Activated effector memory CD4-positive, alpha-beta T cell treated with anti-CD3 and anti-CD28 coated beads, Interleukin-2, amount 50 U/mL, for 16 hours (primary cell): Measurements from ENCODE around the gene ZNF786.
A peak's percentile ranks its signal among the peaks of the same experiment; 100 is the strongest.
"Not testable (repeated sequence)": the region's sequence is repeated elsewhere in the genome, so short reads cannot be mapped to it uniquely, and the experiment has no call there.

Source experiments
- DNase-seq: peaks from one replicate; pipeline ENCODE4 v3.0.0-alpha.2; 2020

Gene ZNF786, protein sequence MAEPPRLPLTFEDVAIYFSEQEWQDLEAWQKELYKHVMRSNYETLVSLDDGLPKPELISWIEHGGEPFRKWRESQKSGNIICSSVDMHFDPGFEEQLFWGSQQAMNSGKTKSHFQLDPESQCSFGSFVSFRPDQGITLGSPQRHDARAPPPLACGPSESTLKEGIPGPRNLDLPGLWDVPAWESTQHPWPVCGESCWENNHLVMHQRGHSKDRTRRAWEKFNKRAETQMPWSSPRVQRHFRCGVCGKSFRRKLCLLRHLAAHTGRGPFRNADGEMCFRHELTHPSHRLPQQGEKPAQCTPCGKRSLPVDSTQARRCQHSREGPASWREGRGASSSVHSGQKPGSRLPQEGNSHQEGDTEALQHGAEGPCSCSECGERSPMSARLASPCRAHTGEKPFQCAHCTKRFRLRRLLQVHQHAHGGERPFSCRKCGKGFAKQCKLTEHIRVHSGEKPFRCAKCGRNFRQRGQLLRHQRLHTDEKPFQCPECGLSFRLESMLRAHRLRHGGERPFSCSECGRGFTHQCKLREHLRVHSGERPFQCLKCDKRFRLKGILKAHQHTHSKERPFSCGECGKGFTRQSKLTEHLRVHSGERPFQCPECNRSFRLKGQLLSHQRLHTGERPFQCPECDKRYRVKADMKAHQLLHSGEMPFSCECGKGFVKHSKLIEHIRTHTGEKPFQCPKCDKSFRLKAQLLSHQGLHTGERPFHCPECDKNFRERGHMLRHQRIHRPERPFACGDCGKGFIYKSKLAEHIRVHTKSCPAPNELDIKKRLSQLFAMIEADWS

DNA sequence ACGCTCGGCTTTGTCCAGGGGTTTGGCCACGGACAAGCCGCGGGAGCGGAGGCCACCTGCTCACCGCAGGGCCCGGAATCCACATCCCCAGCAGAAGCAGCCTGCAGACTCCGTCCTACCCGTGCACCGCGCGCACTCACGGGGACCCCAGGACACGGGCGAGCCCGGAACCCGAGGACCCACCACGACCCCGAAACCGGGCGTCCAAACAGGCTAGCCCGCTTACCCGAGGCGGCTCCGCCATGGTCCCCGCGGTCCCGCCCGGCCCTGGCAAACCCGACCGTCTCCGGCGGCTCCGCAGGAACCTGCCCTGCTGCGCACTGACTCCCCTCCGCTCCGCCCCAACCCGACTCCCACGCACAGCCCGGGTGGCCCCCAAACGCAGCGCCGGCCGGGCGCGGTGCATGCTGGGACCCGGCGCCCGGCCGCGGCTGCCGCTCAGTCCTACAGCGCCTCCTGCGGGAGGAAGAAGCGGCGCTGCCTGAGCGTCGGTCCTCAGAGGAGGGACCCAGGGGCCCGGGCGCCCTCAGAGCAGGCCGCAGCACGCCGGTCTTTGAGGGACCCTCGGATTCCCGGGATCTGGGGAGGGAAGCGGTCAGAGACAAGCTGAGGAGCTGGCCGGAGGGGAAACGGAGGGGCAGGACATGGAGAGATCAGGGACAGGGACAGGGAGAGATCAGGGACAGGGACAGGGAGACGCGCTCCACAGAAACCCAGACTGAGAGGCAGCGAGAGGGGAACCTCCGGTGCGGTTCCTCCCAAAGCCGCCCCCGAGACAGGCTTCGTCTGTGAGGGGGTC, at the start of gene ZNF786:
Gene ZNF786, minus strand, starts transcription at position 322 of the 799 bp plus-strand sequence. Its CDS starts 78 bp downstream, at position 244.
- DNase-seq: peak; percentile 98

DNA sequence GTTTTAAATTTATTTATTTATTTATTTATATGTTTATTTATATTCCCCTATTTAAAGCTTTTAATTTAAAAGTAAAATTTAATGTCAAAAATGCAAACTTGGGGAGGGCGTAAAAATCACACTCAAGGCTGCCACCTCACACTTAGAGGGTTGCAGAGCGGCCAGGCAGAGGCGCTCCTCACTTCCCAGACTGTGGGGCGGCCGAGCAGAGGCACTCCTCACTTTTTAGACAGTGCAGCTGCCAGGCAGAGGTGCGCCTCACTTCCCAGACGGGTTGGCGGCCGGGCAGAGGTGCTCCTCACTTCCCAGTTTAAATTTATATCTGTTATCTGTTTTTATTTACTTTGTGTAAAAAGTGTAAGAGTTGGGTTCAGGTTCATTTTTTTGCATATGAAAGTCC, 45.6 kb upstream of the ZNF786 start:
- DNase-seq: no peak

DNA sequence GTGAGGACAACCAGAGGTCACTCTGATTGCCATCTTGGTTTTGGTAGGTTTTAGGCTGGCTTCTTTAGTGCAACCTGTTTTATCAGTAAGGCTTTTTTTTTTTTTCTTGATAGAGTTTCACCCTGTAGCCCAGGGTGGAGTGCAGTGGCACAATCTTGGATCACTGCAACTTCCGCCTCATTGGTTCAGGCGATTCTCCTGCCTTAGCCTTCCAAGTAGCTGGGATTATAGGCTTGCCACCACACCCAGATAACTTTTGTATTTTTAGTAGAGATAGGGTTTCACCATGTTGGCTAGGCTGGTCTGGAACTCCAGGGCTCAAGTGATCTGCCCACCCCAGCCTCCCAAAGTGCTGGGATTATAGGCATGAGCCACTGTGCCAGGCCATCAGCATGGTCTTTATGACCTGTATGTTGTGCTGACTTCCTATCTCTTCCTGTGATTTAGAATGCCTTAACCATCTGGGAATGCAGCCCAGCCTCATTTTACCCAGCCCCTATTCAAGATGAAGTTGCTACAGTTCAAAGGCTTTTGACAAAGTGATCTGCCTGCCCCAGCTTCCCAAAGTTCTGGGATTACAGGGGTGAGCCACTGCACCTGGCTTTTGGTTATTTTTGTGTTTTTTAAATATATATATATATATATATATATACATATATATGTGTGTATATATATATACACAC, 42.7 kb upstream of the ZNF786 start:
- DNase-seq: no peak

DNA sequence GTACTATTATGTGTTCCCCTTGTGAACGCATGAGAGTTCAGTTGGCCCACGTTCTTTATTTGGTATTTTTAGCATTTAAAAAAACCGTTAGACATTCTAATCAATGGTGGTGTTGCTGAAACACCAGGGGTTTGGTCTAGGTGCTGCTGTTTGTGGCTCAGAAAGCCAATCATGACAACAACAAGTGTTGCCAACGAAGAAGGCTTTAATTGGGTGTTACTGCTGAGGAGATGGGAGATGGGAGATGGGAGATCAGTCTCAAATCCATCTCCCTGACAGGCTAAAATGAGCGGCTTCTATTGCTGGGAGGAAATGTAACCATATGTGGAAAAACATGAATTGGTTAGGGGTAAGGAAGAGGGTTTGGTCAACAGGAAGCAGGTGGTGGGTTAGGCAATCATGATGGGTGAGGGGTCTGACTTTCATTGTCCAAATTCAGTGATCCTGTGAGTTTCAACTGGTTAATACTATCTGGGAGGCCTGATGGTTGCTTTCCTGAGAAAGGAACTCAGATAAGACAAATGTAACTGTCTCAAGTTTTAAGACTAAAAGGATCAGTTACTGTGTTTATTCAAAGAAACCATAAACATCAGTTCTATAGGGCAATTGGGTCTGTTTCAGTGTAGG, 40.2 kb upstream of the ZNF786 start:
- peak; percentile 24 for DNase-seq

DNA sequence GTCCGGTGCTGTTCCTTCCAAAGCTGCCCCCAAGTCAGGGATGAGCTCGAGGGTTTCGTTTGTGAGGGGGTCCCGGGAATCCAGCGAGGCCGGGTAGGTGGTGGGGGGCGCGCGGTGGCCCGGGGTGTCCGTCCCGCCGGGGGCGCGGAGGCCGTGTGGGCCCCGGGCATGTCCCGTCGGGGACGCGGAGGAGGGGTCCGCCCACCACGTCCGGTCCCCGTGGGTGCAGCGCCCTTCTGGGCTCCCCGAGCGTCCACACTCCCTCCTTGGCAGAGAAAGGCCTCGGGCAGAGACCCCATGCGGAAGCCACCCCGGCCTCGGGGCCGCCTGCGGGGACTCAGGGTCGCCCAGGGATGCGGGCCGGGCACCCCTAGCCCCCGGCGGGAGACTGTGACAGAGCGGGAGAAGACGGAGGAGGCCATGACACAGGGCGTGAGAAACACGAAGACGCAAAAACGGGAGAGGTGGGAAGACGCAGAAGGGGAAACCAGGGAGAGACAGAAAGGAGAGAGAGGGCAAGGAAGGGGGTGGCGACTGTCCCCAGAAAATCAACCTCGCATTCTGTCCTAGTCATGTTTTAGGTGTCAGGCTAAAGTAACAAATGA, 36.2 kb upstream of the ZNF786 start:
- peak; percentile 88 for DNase-seq

DNA sequence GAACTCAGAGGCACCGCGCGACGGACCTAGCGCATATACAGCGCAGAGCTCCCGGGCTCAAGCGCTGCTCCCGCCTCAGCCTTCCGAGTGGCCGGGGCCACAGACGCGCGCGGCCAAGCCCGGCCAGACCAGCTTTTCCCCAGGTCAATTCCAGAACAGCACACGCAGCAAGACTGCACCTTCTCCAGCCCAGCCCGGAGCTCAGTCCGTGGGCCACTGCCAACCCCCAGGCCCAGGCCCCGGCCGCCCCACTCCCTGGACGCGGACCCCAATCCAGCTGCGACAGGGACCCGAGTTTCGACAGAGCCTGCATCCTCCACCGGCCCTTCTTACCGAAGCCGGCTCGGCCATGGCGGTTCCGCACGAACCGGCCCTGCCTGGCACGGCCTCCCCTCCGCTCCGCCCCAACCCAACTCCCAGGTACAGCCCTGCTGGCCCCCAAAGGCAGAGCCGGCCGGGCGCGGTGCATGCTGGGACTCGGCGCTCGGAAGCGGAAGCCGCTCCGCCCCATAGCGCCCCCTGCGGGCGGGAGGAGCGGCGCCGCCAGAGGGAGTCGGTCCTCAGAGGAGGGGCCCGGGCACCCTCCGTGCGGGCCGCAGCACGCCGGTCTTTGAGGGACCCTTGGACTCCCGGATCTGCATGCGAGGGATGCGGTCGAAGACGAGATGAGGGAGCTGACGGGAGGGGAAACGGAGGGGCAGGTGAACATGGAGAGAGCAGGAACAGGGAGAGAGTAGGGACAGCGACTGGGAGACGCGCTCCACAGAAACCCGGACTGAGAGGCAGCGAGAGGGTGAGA, 35.5 kb upstream of the ZNF786 start, which contains the start of gene ZNF425:
Gene ZNF425, minus strand, starts transcription at position 462 of the 799 bp plus-strand sequence. Its CDS starts 111 bp downstream, at position 351.
- peak; percentile 99 for DNase-seq

DNA sequence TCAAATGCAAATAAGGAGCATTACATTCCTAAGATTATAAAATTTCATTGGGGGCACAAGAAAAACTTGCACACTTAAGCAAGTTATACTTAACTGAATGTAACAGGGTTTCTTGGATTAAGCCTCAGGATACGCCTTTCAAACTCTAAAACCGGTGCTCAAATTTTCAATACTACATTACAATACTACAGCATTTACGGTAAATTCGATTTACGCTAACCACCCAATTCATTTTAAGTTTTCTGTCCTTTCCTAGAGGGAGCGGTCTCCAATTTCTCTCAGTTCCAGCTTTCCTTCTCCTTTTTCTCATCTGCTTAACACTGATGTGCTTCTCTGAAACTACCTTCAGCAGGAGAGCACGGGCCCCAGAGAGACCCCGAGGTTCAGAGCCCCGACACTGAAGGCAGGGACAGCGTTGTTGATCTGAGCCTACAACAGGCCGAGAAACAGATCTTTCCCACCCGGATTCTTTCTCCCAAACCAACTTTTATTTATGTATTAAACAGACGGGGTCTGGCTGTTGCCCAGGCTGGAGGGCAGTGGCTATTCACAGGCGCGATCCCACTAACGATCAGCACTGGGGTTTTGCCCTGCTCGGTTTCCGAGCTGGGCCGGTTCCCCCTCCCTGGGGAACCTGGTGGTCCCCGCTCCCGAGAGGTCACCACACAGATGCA, 34.8 kb upstream of the ZNF786 start:
- no peak for DNase-seq

DNA sequence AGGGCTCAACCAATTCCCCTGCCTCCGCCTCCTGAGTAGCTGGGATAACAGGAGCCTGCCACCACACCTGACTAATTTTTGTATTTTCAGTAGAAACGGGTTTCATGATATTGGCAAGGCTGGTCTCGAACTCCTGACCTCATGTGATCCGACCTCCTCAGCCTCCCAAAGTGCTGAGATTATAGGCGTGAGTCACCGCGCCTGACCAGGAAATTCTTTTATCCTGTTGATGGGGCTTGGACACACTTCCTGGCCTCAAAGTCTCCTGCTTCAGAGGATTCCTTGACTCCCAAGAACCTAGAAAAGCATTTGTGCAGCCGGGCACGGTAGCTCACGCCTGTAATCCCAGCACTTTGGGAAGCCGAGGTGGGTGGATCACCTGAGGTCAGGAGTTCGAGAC, 19.5 kb upstream of the ZNF786 start:
- DNase-seq: no peak

DNA sequence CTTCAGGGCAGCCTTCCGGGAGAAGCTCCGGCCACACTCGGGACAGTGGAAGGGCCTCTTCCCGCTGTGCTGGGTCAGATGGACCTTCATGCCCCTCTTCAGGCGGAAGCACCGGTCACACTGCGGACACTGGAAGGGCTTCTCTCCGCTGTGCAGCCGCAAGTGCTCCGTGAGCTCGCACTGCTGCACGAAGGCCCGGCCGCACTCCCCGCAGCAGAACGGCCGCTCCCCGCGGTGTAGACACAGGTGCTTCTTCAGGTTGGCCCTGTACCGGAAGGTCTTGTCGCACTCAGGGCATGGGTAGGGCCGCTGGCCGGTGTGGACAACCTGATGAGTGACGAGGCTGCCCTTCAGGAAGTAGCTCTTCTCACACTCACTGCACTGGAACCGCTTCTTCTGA, 14.2 kb upstream of the ZNF786 start:
- no peak for DNase-seq

DNA sequence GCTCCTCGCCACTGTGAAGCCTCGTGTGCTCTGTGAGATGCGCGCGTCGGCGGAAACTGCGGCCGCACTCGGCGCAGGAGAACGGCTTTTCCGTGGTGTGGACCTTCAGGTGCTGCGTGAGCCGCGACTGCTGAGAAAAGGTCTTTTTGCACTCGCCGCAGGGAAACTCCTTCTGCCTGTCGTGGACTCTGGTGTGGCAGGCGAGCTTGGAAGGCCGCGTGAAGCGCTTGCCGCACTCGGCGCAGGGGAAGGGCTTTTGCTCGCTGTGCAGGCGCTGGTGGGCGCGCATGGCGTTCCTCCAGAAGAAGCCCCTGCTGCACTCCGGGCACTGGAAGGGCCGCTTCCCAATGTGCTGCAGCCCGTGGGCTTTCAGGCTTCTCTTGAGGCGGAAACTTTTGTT, 13.7 kb upstream of the ZNF786 start:
- no peak for DNase-seq

DNA sequence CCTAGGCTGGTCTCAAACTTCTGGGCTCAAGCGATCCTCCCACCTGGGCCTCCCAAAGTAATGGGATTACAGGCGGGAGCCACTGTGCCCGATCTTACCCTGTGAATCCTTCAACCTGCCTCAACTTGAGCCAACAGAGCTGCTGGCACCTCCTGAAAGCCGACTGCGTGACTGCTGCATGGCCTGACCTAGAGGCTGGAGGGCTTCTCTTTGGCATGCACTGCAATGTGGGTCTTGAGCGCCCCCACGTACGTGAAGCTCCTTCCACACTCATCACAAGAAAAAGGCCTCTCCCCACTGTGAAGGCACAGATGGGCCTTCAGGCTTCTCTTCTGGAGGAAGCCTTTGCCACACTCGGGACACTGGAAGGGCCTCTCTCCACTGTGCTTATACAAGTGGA, 12.9 kb upstream of the ZNF786 start:
- no peak for DNase-seq

DNA sequence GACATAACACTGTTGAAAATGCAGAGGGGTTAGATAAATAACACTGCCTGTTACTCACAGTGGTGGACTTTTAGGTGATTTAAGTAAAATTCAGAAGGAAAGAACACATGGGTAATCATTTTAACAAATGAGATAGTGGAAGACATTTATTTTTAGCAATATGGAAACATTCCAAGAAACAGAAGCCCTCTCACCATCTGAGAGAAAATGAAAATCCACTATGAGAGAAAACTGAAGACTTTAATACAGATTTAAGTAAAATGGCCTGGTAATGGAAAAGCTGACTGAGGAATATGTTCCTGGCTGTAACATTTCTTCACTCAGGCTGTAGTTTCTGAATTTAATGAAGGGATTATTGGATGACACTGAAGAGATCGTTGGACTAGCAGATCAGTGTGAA, 12.1 kb upstream of the ZNF786 start:
- no peak for DNase-seq

DNA sequence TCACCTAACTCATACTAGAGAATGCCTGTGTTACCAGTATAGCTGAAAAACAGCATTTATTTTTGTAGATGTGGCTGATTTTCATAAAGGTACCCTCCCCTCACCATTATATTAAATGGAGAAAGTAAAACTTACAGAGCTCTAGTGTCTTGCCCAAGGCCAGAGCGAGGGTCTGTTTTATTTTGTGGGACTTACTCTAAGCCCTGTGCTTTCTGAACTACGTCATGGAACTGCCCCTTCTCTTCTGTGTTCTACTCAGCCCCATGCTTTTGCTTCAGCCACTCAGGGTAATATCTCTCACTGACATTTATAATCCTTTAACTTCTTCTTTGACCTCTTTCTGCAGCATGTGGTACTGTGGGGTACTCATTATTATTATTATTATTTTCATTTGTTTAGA, 10.3 kb upstream of the ZNF786 start:
- DNase-seq: no peak

DNA sequence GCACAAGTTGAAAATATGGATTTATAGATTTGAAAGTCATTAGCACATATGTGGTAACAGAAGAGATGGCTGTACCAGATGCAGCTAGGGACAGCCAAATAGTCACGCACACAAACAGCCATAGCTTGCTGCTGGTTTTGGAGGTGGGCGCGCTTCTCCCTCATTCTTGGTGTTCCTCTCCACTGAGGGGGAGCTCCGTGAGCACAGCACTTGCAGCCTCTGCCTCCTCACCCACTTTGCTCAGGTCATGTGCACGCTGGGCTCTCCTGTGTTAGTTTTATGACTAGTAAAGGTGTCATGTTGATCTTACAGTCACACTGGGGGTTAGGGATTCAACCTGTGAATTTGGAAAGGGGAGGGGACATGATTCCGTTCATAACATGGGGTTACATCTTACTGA, 8.5 kb upstream of the ZNF786 start:
- DNase-seq: no peak

DNA sequence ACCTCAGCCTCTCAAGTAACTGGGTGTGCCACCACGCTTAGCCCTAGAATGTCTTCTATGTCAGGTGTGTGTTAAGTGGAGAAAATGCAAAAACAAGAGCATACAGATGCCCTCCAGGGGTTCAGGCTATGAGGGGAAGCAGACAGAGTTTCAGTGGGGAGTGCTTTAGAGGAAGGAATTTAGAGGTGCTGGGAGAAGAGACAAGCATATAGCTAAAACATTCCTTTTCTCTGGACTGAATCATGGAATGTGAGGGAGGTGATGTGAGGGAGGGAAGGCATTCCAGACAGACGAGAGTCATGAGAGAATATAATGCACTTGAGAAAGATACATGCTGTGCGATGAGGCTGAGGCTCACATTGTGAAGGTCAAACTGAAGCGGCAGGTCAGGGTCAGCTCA, 6.6 kb upstream of the ZNF786 start:
- DNase-seq: no peak

DNA sequence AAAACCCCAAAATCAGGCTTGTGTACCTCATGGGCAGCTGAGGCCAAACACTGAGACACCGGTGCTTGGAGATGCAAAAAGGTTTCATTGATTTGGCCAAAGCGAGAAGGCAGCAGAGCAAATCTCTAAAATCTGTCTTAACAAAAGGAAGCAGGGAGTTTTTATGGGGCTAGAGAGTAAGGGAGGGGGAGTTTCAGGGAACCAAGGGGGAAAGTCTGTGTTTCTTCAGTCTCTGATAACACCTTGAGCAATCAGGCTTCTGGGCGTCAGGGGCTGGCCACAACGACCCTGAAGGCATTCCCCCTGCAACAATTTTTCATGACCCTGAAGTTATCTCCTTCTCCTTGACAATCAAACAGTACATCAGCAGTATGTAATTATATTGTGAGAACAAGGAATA, 2.7 kb upstream of the ZNF786 start:
- no peak for DNase-seq

DNA sequence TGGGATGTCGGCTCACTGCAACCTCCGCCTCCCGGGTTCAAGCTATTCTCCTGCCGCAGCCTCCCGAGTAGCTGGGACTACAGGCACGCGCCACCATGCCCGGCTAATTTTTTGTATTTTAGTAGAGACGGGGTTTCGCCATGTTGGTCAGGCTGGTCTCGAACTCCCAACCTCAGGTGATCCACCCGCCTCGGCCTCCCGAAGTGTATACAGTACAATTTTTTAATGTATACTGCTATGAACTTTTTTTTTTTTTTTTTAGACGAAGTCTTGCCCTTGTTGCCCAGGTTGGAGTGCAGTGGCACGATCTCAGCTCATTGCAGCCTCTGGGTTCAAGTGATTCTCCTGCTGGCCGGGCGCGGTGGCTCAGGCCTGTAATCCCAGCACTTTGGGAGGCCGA, 1.7 kb upstream of the ZNF786 start:
- not testable (repeated sequence) for DNase-seq

DNA sequence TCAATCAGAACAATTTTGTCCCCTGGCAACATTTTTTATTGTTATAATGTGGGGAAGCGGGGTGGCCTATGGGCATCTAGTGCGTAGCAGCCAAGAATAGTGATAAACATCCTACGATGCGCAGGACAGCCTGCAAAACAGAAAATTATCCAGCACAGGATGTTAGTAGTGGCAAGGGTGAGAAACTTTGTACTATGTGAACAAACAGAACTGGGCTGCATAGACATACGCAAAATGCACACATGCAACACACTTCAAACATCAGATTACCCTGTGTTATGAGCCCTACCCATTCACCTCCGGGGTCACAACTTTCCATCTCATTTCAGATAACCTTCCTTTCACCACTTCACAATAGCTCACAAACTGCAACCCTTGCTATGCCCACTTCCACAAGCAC, 3.1 kb downstream of the ZNF786 start:
- DNase-seq: no peak

DNA sequence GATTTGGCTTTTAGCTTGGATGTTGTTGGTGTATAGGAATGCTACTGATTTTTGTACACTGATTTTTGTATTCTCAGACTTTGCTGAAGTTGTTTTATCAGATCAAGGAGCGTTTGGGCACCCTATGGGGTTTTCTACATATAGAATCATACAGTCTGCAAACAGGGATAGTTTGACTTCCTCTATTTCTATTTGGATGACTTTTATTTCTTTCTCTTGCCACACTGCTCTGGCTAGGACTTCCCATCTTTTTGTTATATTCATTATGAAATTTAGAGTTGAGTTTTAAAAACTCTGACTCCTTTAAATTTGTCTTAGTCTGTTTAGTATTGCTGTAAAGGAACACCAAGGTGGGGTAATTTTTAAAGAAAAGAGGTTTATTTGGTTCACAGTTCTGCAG, 4.7 kb downstream of the ZNF786 start:
- no peak for DNase-seq

DNA sequence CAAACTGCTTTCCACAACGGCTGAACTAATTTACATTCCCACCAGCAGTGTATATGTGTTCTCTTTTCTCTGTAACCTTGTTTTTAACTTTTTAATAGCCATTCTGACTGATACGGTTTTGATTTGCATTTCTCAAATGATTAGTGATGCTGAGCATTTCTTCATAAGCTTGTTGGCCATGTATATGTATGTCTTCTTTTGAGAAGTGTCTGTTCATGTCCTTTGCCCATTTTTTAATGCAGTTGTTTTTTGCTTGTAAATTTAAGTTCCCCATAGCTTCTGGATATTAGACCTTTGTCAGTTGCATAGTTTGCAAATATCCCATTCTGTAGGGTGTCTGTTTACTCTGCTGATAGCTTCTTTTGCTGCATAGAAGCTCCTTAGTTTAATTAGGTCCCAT, 6.1 kb downstream of the ZNF786 start:
- no peak for DNase-seq
